ENCODE results near the gene OPN4.

DNA sequence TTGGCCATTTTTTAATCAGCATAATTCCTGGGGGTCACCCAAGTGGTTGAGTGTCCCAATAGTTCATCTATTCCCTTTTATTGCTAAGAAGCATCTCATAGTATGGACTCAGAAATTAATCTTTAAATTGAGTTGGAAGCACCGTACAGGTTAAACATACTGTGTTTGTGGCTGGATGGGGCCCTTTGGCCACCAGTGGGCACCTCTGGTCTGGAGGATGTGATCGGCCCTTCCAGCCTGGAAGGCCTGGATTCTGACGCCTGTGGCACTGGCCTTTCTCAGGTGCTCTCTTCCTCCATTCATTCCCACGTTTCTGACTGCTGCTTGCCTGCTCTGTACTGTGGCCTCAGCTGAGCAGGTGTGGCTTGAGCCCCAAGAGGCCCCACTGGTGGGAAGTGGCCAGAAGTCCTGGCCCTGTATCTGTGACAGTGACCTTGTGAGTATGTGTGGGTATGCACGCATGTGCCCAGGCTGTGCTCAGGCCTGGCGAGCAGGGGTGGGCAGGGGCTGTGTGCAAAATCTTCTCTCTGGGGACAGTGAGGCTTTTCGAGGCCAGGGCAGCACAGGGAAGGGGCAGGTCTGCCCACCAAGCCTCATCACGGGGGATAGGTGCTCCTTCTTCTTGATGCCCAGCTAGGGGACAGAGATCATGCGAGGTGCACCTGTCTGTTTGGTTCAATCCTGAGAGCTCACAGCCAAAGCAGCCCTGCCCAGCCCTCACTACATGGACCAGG is 44.0 kb downstream of the OPN4 start:
- TF ChIP-seq, protein P1, sequence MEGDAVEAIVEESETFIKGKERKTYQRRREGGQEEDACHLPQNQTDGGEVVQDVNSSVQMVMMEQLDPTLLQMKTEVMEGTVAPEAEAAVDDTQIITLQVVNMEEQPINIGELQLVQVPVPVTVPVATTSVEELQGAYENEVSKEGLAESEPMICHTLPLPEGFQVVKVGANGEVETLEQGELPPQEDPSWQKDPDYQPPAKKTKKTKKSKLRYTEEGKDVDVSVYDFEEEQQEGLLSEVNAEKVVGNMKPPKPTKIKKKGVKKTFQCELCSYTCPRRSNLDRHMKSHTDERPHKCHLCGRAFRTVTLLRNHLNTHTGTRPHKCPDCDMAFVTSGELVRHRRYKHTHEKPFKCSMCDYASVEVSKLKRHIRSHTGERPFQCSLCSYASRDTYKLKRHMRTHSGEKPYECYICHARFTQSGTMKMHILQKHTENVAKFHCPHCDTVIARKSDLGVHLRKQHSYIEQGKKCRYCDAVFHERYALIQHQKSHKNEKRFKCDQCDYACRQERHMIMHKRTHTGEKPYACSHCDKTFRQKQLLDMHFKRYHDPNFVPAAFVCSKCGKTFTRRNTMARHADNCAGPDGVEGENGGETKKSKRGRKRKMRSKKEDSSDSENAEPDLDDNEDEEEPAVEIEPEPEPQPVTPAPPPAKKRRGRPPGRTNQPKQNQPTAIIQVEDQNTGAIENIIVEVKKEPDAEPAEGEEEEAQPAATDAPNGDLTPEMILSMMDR (IDR thresholded peaks at IDR 0.05; ENCODE audit: low read depth, low read length): no peak
- no peak for TF ChIP-seq POLR2A (IDR thresholded peaks at IDR 0.05; ENCODE audit: extremely low read depth, insufficient read length)
